Mesenchymal stem cell (in vitro differentiated cells and primary cell): ENCODE results near the gene RBM6.

Source experiments
- DNase-seq: peaks from one replicate; pipeline ENCODE4 v3.0.0-alpha.2; 2013
- H2AFZ ChIP-seq: one replicate; pipeline ENCODE4 v1.6.1; 2013; ENCODE audit warnings: low read depth, mild to moderate bottlenecking, control low read depth, inconsistent platforms, low read length, moderate library complexity
- H2AK5ac ChIP-seq: 2 replicates; pipeline ENCODE4 v1.6.1; 2013; ENCODE audit warnings: low read length, moderate library complexity, mild to moderate bottlenecking, inconsistent platforms; ENCODE audit not compliant: severe bottlenecking
- H2BK120ac ChIP-seq: one replicate; pipeline ENCODE4 v1.6.1; 2013; ENCODE audit warnings: low read depth, mild to moderate bottlenecking, inconsistent platforms, low read length, moderate library complexity
- H2BK12ac ChIP-seq, 2 experiments: one replicate each; pipeline ENCODE4 v1.6.1; 2013; ENCODE audit warnings: inconsistent platforms in 2 of 2, low read length in 2 of 2, mild to moderate bottlenecking in 2 of 2, moderate library complexity in 2 of 2, control low read depth in 1 of 2
- H2BK15ac ChIP-seq: one replicate; pipeline ENCODE4 v1.6.1; 2013; ENCODE audit warnings: mild to moderate bottlenecking, low read depth, inconsistent platforms; ENCODE audit not compliant: poor library complexity, severe bottlenecking
- H2BK5ac ChIP-seq: 2 replicates; pipeline ENCODE4 v1.6.1; 2013; ENCODE audit warnings: low read depth, mild to moderate bottlenecking, low read length, control low read depth, inconsistent platforms; ENCODE audit not compliant: poor library complexity, severe bottlenecking
- H3K14ac ChIP-seq, 2 experiments: one replicate each; pipeline ENCODE4 v1.6.1; 2013; ENCODE audit warnings: inconsistent platforms in 2 of 2, low read length in 2 of 2, control low read depth in 1 of 2, mild to moderate bottlenecking in 1 of 2, moderate library complexity in 1 of 2
- H3K18ac ChIP-seq, 2 experiments: one replicate each; pipeline ENCODE4 v1.6.1; 2013; ENCODE audit warnings: inconsistent platforms in 2 of 2, low read length in 2 of 2, control low read depth in 1 of 2, low read depth in 1 of 2, mild to moderate bottlenecking in 1 of 2
- H3K23ac ChIP-seq, 2 experiments: one replicate each; pipeline ENCODE4 v1.6.1; 2013; ENCODE audit warnings: inconsistent platforms in 2 of 2, low read length in 2 of 2, mild to moderate bottlenecking in 2 of 2, moderate library complexity in 2 of 2, control low read depth in 1 of 2
- H3K27ac ChIP-seq: 2 replicates; pipeline ENCODE4 v1.5.1; 2013; ENCODE audit warnings: mild to moderate bottlenecking, moderate library complexity, low read length, control low read depth, inconsistent platforms; ENCODE audit not compliant: poor library complexity, severe bottlenecking
- H3K27me3 ChIP-seq, 2 experiments: 2 replicates each; pipeline versions ENCODE4 v1.6.1 to v1.7.0; 2013; ENCODE audit warnings: low read length in 2 of 2, mild to moderate bottlenecking in 2 of 2, moderate library complexity in 2 of 2, control low read depth in 1 of 2, inconsistent platforms in 1 of 2; ENCODE audit not compliant: control insufficient read depth in 1 of 2, insufficient read depth in 1 of 2
- H3K36me3 ChIP-seq, 2 experiments: 2 replicates each; pipeline versions ENCODE4 v1.6.1 to v1.7.0; 2013; ENCODE audit warnings: low read length in 2 of 2, control low read depth in 1 of 2, inconsistent platforms in 1 of 2, low read depth in 1 of 2, mild to moderate bottlenecking in 1 of 2; ENCODE audit not compliant: insufficient read depth in 2 of 2, control insufficient read depth in 1 of 2
- H3K4ac ChIP-seq, 2 experiments: one replicate each; pipeline ENCODE4 v1.6.1; 2013; ENCODE audit warnings: inconsistent platforms in 2 of 2, low read length in 2 of 2, mild to moderate bottlenecking in 2 of 2, moderate library complexity in 2 of 2, control low read depth in 1 of 2, low read depth in 1 of 2
- H3K4me1 ChIP-seq: 2 replicates; pipeline ENCODE4 v1.6.1; 2013; ENCODE audit warnings: low read depth, low read length, control low read depth; ENCODE audit not compliant: control insufficient read depth, insufficient read depth
- H3K4me2 ChIP-seq: 2 replicates; pipeline ENCODE4 v1.6.1; 2013; ENCODE audit warnings: low read length, mild to moderate bottlenecking, inconsistent platforms; ENCODE audit not compliant: poor library complexity, severe bottlenecking
- H3K4me3 ChIP-seq, 2 experiments: 2 replicates each; pipeline versions ENCODE4 v1.5.1 to v1.7.0; 2013; ENCODE audit warnings: low read length in 2 of 2, mild to moderate bottlenecking in 2 of 2, control low read depth in 1 of 2, low read depth in 1 of 2; ENCODE audit not compliant: insufficient read depth in 1 of 2
- H3K79me1 ChIP-seq: replicated peaks from 2 replicates; pipeline ENCODE4 v1.6.1; 2013; ENCODE audit warnings: mild to moderate bottlenecking, control low read depth, low read length, inconsistent platforms; ENCODE audit not compliant: poor library complexity, severe bottlenecking
- H3K9ac ChIP-seq: 2 replicates; pipeline ENCODE4 v1.7.0; 2013; ENCODE audit warnings: mild to moderate bottlenecking, low read length, moderate library complexity
- H3K9me3 ChIP-seq: 2 replicates; pipeline ENCODE4 v1.7.0; 2013; ENCODE audit warnings: mild to moderate bottlenecking, low read length; ENCODE audit not compliant: control insufficient read depth
- H4K8ac ChIP-seq: one replicate; pipeline ENCODE4 v1.6.1; 2013; ENCODE audit warnings: inconsistent platforms, mild to moderate bottlenecking, low read length, moderate library complexity
- H4K91ac ChIP-seq: one replicate; pipeline ENCODE4 v1.6.1; 2013; ENCODE audit warnings: mild to moderate bottlenecking, low read length, inconsistent platforms
- WGBS: methylation state at CpG from one replicate; pipeline ENCODE4 v1.1.7; 2013; ENCODE audit warnings: mixed read lengths; 5-methylcytosine and 5-hydroxymethylcytosine counted together

RBM6 gene

GRCh38 chr3:49911611-49912010, 28.3 kb upstream of the RBM6 start:
- Histone ChIP-seq H3K4ac (no peak overlapping the region), H3K79me1 (no peaks in the 10 kb centered on the region), H3K4me1 (no peaks in the 10 kb centered on the region), H3K36me3 (peaks cover 36 to 42% of the 10 kb centered on the region in 2 experiments), H2BK5ac (no peak overlapping the region), H3K14ac (no peak overlapping the region), H3K4me2 (no peak overlapping the region), H2BK120ac (no peak overlapping the region), H3K27me3 (no peaks in the 10 kb centered on the region), H4K8ac (no peak overlapping the region), H2AFZ (no peak overlapping the region), H2BK15ac (no peak overlapping the region), H3K23ac (no peak overlapping the region), H3K27ac (no peak overlapping the region), H3K4me3 (no peak overlapping the region), H4K91ac (no peak overlapping the region), H3K9me3 (no peaks in the 10 kb centered on the region), H3K9ac (no peak overlapping the region), H2BK12ac (no peak overlapping the region), H2AK5ac (no peak overlapping the region), H3K18ac (no peak overlapping the region)
- DNase-seq: no peak
- WGBS: 95% methylated on average over 15 of the region's 15 CpGs

- Histone ChIP-seq H2BK5ac (no peak overlapping the region), H2BK15ac (no peak overlapping the region), H3K4me1 (no peaks in the 10 kb centered on the region), H3K4ac (no peak overlapping the region), H4K91ac (no peak overlapping the region), H3K18ac (no peak overlapping the region), H3K27ac (no peak overlapping the region), H3K14ac (no peak overlapping the region), H3K9ac (no peak overlapping the region), H3K9me3 (no peaks in the 10 kb centered on the region), H2AFZ (no peak overlapping the region), H3K4me2 (no peak overlapping the region), H3K79me1 (no peaks in the 10 kb centered on the region), H3K23ac (no peak overlapping the region), H2BK120ac (no peak overlapping the region), H2BK12ac (no peak overlapping the region), H3K36me3 (peaks cover 36 to 42% of the 10 kb centered on the region in 2 experiments), H2AK5ac (no peak overlapping the region), H4K8ac (no peak overlapping the region), H3K4me3 (no peak overlapping the region), H3K27me3 (no peaks in the 10 kb centered on the region)
- WGBS: 94% methylated on average over 4 of the region's 4 CpGs
- no peak for DNase-seq
Observed at GRCh38 chr3:49912881-49913281, 27.1 kb upstream of the RBM6 start.

DNA sequence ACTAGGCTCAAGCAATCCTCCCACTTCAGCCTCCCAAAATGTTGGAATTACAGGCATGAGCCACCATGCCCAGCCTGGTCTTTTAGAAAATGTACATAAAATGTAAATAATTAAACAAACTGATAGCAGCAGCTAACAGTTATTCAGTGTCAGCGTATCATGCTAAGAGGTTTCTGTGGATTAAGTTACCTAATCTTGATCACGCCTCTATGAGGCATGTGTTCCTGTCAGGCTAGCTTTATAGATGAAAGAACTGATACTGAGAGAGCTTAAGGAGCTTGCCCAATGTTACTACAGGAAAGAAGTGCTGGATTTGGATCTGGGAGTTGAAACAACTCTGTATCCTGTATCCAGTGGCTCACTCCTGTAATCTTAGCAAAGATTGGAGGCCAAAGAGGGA, 25.0 kb upstream of the RBM6 start:
- Histone ChIP-seq H2AFZ (no peak overlapping the region), H3K79me1 (peaks cover 4% of the 10 kb centered on the region), H3K27me3 (no peaks in the 10 kb centered on the region), H3K4me1 (no peaks in the 10 kb centered on the region), H2BK12ac (no peak overlapping the region), H3K23ac (peak overlapping the region in 1 of 2 experiments; percentile 2), H3K18ac (no peak overlapping the region), H3K27ac (no peak overlapping the region), H3K4me2 (no peak overlapping the region), H2BK120ac (no peak overlapping the region), H2BK15ac (no peak overlapping the region), H2BK5ac (no peak overlapping the region), H2AK5ac (no peak overlapping the region), H3K4me3 (no peak overlapping the region), H3K9ac (no peak overlapping the region), H3K9me3 (no peaks in the 10 kb centered on the region), H4K8ac (no peak overlapping the region), H3K36me3 (peaks cover 27 to 28% of the 10 kb centered on the region in 2 experiments), H3K14ac (no peak overlapping the region), H3K4ac (no peak overlapping the region), H4K91ac (no peak overlapping the region)
- DNase-seq: no peak
- 96% methylated on average over 2 of the region's 2 CpGs for WGBS

DNA sequence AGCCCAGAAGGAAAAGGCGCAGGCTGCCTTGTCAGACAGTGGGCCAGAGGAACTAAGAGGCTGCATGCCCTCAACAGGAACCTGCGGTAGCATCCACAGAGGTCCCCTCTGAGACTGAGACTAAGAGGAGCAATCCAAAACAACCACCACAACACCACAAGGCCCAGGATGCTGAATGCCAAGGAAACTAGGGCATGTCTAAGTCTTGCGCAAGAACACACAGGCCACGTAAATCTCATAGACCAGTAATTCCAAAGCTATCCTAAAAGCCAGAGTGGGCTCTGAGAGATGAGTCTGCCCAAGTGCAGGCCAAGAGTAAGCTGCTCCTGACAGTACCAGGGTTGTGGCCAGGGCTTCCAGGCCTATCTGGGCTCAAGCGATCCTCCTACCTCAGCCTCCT, 23.3 kb upstream of the RBM6 start:
- Histone ChIP-seq H3K14ac (no peak overlapping the region), H3K27me3 (no peaks in the 10 kb centered on the region), H2BK12ac (no peak overlapping the region), H2BK5ac (no peak overlapping the region), H3K27ac (no peak overlapping the region), H3K4me3 (no peak overlapping the region), H3K4me1 (no peaks in the 10 kb centered on the region), H2AK5ac (no peak overlapping the region), H4K91ac (no peak overlapping the region), H4K8ac (no peak overlapping the region), H3K18ac (no peak overlapping the region), H3K9ac (no peak overlapping the region), H2BK120ac (no peak overlapping the region), H3K4ac (no peak overlapping the region), H3K23ac (no peak overlapping the region), H3K4me2 (no peak overlapping the region), H3K9me3 (no peaks in the 10 kb centered on the region), H2AFZ (no peak overlapping the region), H3K36me3 (peaks cover 12% of the 10 kb centered on the region in 2 experiments), H2BK15ac (peak overlapping the region; percentile 36), H3K79me1 (peaks cover 6% of the 10 kb centered on the region)
- 92% methylated on average over 5 of the region's 5 CpGs for WGBS
- DNase-seq: no peak
